ENCODE results near the gene L3MBTL2. TPM values are rescaled to one million over a fixed set of nuclear protein-coding genes. Genes with fewer than 3 reads are reported as not detected.
A peak's percentile ranks its signal among the peaks of the same experiment; 100 is the strongest.

L3MBTL2 gene
- total and polyA plus RNA-seq, 2 of the 13 experiments (the other 11 are each of a cell fraction or from before 2014, with no cell fraction given), result 13.8 to 33.7 TPM

DNA sequence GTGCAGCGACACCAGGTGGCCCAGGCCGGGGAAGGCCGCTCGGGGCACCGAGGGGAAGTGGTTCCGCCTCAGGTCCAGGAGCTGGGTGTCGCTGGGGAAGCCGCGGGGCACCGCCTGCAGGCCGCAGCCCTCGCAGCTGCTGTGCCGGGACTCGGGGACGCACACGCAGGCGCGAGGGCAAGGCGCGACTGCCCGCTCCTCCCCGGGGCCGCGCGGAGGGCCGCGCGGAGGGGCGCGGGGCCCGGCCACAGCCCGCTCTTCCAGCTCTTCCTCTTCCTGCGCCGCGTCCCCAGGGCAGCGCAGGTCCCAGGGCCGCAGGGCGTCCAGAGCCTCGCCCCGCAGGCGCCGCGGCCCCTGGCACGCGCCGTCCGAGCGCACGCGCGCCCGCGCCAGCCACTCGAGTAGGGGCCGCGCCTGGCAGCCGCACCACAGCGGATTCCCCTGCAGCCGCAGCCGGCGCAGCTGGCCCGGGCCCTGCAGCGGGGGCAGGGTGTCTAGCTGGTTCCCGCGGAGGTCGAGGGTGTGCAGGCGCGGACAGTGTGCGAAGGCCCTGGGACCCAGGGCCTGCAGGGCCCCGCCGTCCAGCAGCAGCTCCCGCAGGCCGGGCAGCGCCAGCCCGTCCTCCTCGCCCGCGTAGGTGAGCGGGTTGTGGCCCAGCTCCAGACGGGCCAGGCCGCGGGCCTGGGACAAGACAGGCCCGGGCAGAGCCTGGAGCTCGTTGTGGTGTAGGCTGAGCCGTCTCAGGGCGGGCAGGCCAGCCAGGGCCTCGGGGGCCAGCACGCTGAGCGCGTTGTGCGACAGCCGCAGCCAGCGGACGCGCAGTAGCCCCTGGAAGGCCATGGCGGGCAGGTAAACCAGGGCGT is 32.8 kb downstream of the L3MBTL2 start (continued):
- TF ChIP-seq, protein P1, sequence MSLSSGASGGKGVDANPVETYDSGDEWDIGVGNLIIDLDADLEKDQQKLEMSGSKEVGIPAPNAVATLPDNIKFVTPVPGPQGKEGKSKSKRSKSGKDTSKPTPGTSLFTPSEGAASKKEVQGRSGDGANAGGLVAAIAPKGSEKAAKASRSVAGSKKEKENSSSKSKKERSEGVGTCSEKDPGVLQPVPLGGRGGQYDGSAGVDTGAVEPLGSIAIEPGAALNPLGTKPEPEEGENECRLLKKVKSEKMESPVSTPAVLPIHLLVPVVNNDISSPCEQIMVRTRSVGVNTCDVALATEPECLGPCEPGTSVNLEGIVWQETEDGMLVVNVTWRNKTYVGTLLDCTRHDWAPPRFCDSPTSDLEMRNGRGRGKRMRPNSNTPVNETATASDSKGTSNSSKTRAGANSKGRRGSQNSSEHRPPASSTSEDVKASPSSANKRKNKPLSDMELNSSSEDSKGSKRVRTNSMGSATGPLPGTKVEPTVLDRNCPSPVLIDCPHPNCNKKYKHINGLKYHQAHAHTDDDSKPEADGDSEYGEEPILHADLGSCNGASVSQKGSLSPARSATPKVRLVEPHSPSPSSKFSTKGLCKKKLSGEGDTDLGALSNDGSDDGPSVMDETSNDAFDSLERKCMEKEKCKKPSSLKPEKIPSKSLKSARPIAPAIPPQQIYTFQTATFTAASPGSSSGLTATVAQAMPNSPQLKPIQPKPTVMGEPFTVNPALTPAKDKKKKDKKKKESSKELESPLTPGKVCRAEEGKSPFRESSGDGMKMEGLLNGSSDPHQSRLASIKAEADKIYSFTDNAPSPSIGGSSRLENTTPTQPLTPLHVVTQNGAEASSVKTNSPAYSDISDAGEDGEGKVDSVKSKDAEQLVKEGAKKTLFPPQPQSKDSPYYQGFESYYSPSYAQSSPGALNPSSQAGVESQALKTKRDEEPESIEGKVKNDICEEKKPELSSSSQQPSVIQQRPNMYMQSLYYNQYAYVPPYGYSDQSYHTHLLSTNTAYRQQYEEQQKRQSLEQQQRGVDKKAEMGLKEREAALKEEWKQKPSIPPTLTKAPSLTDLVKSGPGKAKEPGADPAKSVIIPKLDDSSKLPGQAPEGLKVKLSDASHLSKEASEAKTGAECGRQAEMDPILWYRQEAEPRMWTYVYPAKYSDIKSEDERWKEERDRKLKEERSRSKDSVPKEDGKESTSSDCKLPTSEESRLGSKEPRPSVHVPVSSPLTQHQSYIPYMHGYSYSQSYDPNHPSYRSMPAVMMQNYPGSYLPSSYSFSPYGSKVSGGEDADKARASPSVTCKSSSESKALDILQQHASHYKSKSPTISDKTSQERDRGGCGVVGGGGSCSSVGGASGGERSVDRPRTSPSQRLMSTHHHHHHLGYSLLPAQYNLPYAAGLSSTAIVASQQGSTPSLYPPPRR (CRISPR knock-in tag; IDR thresholded peaks at IDR 0.05; ENCODE audit: borderline replicate concordance), result no peak
- TF ChIP-seq ZSCAN31 (CRISPR knock-in tag; IDR thresholded peaks at IDR 0.05; ENCODE audit: low read depth) (no peak), U2AF1 (optimal IDR thresholded peaks at IDR 0.05; ENCODE audit: low read depth, low read length) (no peak), ATRX (CRISPR knock-in tag; IDR thresholded peaks at IDR 0.05; ENCODE audit: borderline replicate concordance) (no peak)

DNA sequence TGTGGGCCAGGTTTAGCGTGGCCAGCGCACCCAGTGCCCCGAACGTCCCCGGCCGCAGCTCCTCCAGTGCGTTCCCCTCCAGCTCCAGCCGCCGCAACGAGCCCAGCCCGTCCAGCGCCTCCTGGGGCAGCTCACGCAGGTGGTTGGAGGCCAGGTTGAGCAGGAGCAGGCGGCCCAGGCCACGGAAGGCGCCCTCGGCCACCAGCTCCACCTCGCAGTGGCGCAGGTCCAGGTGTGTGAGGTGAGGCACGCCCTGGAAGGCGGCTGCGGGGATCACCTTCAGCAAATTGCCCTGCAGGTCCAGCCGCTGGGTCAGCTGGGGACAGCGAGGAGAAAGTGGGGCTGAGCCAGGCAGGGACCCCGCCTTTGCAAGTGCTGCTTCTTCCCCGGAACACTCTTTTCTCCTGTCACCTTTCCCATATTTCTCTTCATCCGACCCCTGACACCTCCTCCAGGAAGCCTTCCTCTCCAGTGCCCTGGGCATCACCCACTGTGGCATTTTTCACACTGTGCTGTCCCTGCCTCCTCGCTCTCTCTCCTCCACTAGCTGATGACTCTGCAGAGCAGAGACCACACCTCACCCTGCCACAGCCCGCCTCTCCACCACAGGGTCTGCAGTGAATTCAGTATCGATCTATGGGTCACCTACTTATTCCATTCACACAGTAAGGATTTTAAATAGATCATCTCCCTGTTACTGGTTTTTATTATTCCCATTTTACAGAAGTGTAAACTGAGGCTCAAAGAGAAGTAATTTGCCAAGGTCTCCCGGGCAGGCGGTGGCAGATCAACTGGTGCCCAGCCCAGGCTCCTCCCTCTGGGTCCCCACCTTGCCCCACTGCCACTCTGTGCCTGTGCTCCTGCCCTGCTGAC is 33.7 kb downstream of the L3MBTL2 start:
- 92% methylated on average over 23 of the region's 32 CpGs for WGBS (ENCODE audit: low lambda C conversion rate)
- Histone ChIP-seq H3K9me3 (ENCODE audit: low read length) (no peaks in the 10 kb centered on the region), H3K79me2 (ENCODE audit: insufficient read depth, low read length) (no peaks in the 10 kb centered on the region), H3K4me1 (ENCODE audit: insufficient read depth, low read length) (peaks cover 32% of the 10 kb centered on the region), H3K27me3 (ENCODE audit: control insufficient read depth in 1 of 2, insufficient read depth in 2 of 2, low read length in 2 of 2) (no peaks in the 10 kb centered on the region), H3K36me3 (replicated peaks in 1 of 2; ENCODE audit: control insufficient read depth in 1 of 2, insufficient read depth in 2 of 2, low read length in 2 of 2) (no peaks in the 10 kb centered on the region), H3K4me3 (replicated peaks in 1 of 3; ENCODE audit: insufficient read depth in 1 of 3, low read depth in 2 of 3, low read length in 3 of 3) (no peak overlapping the region), H4K20me1 (ENCODE audit: insufficient read depth, low read length) (no peaks in the 10 kb centered on the region), H3K4me2 (ENCODE audit: low read depth, low read length) (no peak overlapping the region), H3K9ac (ENCODE audit: insufficient read depth, low read depth, low read length) (no peak overlapping the region), H2AFZ (ENCODE audit: low read length) (no peak overlapping the region), H3K27ac (ENCODE audit: extremely low read length, insufficient read depth, low read length) (no peak overlapping the region)
- in situ Hi-C loops (cut with HindIII; ENCODE audit: extremely low pct_ligation_motif_present, low pct_unique_long_range_greater_than_20kb), result no loop called here
- ATAC-seq, result no peak
- intact Hi-C loops (cut with micrococcal nuclease; ENCODE audit: unreplicated experiment), result loop anchor here (5.0 kb wide), 1 partner anchor 48 kb away; the partner anchor contains the start of gene RANGAP1
- ChIA-PET POLR2A (no interaction called here), CTCF (ENCODE audit: low intra/inter-chr PET ratio, low total read pairs) (no interaction called here)
- DNase-seq (ENCODE audit: low spot score), result no peak
- no peak for FAIRE-seq
- BruUV-seq (replicated peaks), result no TSS peak
- TF ChIP-seq ZMYM3 (CRISPR knock-in tag; IDR thresholded peaks at IDR 0.05) (0 out of 2 replicates have a peak, but pooled peaks have one; percentile 31), POLR2G (IDR thresholded peaks at IDR 0.05; ENCODE audit: low read depth, low read length) (no peak), ZNF629 (CRISPR knock-in tag; conservative IDR thresholded peaks at IDR 0.05) (peak; percentile 89), CEBPG (CRISPR knock-in tag; IDR thresholded peaks at IDR 0.05) (no peak)
- TF ChIP-seq, protein P2, sequence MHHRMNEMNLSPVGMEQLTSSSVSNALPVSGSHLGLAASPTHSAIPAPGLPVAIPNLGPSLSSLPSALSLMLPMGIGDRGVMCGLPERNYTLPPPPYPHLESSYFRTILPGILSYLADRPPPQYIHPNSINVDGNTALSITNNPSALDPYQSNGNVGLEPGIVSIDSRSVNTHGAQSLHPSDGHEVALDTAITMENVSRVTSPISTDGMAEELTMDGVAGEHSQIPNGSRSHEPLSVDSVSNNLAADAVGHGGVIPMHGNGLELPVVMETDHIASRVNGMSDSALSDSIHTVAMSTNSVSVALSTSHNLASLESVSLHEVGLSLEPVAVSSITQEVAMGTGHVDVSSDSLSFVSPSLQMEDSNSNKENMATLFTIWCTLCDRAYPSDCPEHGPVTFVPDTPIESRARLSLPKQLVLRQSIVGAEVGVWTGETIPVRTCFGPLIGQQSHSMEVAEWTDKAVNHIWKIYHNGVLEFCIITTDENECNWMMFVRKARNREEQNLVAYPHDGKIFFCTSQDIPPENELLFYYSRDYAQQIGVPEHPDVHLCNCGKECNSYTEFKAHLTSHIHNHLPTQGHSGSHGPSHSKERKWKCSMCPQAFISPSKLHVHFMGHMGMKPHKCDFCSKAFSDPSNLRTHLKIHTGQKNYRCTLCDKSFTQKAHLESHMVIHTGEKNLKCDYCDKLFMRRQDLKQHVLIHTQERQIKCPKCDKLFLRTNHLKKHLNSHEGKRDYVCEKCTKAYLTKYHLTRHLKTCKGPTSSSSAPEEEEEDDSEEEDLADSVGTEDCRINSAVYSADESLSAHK (CRISPR knock-in tag; IDR thresholded peaks at IDR 0.05; ENCODE audit: borderline replicate concordance), result no peak
